GM21737 (cell line): Measurements from ENCODE around the gene BTBD9.
A peak's percentile ranks its signal among the peaks of the same experiment; 100 is the strongest.
"Not testable (repeated sequence)": the region's sequence is repeated elsewhere in the genome, so short reads cannot be mapped to it uniquely, and the experiment has no call there.

Experiments used
- ATAC-seq: cut with Tn5 transposase; IDR thresholded peaks from one replicate; pipeline ENCODE4 v1.9.1; 2021; ENCODE audit warnings: mild to moderate bottlenecking, moderate library complexity; ENCODE audit not compliant: unreplicated experiment

The BTBD9 gene

DNA sequence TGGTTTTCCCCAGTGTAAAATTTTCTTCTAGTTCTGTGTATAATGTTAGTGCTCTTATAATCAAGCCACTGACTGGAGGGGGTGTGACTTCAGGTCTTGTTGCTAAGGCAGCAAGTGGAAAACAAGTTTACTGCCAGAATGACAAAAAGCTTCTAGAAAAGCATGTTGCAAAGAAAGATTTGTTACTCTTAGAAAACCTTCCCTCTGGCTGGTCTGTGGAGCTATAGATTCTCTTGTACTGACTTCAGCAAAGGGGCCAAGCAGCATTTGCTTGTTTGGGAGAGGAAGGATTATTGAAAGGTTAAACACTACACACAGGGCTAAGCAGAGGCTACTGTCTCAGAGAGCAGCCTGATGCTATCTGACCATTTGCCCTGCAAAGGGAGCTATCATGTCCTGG, 288.8 kb downstream of the BTBD9 start:
- no peak for ATAC-seq

DNA sequence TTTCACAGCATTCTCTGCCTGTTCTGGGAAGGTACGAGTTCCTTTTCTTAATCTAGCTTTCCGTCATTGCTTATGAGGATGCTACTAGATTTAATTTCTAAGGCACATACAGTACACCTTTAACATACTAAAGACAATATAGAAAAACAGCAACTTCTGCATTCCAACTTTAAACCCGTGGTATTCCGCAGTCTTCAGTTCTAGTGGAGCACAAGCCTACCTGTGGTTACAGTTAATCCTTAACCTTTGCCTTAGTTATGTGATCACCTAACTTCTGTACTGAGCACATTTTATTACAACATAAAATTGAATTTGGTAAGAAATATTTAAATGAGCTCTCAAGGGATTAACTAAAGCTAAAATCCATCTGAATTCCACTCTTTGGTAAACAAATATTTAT, 289.5 kb downstream of the BTBD9 start:
- ATAC-seq, result no peak

DNA sequence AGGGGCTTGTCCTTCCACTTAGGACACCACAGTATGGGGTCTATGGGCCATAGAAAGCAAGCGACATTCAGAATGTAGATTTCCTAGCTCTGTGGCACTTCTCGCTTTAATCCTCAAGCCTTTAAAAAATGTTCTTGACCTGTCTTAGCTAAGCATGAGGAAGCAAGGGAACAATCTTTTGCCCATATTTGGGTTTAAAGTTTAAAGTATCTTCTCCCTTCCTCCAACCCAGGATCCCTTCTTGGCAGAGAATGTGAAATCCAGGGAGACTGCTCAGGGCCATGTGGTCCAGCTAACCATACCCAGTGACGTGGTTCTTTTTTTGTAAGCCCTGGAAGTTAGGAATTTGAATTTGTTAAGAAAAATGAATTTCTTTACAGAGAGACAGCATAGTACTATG, 289.9 kb downstream of the BTBD9 start:
- ATAC-seq, result no peak

DNA sequence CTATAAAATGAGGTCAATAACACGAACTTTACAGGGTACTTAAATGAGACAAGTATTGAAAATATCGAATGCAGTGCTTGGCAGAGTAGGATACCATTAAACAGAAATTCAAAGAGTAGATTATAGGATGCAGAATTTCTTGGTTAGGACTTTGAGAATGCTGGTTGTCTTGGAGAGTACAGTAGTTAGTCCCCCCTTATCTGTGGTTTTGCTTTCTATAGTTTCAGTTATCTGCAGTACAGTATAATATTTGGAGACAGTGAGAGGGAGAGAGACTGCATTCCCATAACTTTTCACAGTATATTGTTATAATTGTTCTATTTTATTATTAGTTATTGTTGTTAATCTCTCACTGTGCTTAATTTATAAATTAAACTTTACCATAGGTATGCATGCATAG, 290.5 kb downstream of the BTBD9 start:
- no peak for ATAC-seq

DNA sequence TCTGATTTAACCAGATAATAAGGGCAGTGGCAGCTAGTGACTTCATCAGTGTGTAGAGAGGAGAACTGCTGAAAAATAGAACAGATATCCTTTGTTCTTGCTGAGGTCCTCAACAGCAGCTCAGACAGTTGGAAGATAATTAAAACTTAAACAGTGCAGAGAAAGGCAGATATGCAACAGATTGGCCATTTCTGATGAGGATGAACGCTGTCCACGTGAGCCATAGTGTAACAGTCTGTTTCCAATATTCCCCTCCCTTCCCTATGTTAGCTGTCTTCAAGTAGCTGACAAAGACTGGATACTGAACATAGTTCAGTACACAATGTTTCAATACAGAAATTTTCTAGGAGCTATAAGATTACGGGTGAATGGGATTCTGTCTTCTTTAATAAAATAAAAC, 291.4 kb downstream of the BTBD9 start:
- ATAC-seq, result no peak

DNA sequence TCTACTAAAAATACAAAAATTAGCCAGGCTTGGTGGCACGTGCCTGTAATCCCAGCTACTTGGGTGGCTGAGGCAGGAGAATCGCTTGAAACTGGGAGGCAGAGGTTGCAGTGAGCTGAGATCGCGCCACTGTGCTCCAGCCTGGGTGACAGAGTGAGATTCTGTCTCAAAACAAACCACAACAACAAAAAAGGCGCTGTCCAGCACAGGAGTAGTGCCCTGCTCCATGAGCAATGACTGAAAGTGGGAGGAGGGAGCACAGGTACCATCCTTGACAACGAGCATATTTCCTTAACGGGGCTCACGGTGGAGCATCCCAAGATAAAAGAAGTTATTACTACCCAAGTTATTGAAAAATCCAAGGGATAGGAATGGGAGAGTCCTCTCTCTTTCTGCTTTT, 291.9 kb downstream of the BTBD9 start:
- not testable (repeated sequence) for ATAC-seq

DNA sequence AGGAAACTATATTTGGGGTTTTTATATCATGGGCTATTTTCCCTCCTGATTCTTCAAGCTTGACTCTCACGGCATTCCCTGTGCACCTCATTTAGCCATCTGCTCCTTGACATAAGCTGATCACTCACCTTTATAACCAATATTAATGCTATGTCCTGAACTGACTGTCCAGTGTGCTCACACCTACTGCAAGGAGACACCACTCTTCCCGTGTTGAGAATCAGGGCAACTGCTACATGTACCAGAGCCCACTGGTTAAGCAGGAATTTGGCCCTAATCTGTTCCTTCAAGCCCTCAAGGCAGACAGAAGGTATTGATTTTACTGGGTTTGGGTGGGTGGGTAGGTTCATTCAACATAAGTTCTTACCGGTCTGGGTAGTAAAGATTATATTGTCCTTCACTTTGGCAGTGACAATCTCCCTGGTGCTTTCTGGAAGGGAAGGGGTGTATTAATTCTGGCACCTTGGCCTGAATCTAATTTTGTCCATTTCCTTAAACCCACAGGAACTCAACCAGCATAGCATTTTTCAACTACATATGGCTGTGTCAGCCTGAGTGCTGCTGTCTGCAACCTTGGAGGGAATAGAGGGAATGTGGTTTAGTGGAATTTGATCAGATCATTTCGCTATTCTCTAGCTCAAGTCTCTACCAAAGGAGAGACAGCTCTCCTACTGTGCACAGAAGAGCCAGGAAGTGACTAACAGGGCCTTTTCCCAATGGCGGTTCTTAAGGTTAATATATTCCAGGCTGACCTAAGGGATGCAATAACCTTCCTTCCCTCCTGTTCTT, 293.2 kb downstream of the BTBD9 start:
- ATAC-seq, result no peak

DNA sequence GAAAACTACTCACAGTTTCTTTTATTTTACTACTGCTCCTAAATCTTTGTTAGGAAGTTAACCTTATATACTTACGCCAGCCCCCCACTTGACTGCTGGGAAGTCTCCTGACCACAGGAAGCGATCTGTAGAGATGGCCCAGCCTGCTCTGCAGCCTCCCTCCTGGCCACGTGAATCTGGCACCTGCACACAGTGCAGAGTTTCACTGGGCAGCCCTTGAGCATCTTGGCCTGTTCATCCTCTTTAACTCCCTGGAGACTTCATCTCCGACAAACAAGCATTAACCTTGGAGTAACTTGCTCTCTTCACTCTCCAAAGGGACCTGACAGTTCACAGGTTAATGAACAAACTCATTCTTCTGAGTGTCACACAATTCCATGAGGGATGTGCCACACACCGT, 294.1 kb downstream of the BTBD9 start:
- no peak for ATAC-seq

DNA sequence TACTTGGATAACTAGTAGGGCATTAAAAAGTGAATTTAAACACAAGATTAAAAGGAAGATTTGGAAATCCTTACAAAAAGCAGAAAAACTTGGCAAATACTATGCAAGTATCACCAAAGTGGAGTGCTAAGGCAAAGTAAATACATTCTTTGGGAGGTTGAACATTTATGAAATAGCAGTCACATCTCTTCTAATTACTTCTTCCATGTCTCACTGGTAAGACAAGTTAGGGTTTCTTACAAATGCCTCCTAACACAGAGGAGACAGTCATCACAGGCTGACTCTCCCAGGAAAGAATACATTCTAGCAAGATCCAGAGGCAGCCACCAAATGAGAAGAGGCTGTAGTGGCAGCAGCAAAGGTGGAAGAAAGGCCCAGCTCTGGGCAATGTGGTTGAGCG, 298.2 kb downstream of the BTBD9 start:
- no peak for ATAC-seq

DNA sequence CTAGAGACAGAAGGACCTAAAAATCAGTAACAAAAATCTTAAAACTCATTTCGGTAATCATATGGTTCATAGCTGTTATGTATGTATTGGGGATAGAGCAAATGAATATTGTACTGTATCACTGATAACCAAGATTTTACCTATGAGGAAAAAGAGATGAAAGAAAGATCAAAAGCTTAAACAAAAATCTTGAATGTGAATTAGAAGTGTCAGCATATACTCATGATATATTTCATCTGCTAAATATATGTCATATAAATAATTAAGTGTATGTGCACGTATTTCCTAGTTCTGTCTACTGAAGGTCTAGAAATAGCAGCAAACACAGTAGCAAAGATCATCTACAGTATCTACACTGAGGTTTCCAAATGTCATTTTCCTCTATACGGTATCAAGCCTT, 299.8 kb downstream of the BTBD9 start:
- ATAC-seq, result no peak

DNA sequence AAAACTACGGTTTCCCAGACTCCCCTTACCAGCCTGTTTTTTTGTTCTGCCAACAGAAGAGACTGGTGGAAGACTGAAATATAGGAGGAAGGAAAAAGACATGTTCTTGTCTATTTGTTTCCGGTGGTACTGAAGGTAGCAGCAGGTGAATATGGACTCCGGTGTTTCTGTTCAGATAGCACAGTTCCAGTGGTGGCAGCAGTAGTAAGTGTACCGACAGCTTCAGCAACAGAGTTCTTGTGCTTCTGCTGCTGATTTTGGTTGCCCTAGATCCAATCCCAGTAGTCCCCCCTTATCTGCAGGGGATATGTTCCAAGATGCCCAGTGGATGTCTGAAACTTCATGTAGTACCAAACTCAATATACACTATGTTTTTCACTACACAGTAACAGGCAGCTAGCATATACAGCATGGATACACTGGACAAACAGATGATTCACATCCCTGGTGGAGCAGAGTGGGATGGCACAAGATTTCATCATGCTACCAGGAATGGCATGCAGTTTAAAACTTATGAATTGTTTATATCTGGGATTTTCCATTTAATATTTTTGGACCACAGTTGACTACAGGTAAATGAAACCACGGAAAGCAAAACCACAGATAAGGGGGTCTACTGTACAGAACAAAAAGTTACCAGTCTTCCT, 301.8 kb downstream of the BTBD9 start:
- ATAC-seq, result no peak

DNA sequence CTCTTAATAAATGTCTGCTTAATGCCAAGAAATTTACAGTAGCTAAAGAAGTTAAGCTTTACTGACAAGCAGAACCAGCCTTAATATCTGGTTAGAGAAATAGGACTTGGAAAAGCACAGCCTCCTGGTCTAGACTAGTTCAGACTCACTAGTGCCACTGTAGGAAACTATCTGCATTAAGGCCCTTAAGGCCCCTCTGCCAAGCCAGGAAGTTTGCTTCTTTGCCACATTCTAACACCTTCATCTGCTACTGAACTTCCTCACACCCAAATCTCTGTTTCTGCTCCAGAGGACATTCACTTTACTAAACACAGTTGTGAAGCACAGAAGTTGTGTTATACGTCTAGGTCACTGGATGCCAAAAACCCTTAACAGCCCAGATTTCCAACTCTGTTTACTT, 302.8 kb downstream of the BTBD9 start:
- ATAC-seq, result no peak

DNA sequence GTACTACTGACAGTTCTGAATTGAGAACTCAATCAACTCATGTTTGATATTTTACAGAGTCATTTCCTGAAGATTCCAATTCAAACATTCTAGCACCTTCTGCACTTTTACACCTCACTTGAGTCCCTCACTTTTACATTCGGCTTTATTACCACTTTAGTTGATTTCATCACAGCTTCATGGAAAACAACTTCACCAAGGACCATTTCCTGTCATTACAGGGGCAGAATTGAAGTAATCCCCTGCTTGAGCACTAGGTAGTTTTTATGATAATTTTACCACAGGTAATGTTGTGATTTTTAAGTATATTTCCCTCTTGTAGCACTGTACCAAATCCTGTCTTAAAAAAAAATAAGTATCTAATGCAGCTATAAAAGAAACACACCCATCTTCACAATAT, 312.9 kb downstream of the BTBD9 start:
- no peak for ATAC-seq

DNA sequence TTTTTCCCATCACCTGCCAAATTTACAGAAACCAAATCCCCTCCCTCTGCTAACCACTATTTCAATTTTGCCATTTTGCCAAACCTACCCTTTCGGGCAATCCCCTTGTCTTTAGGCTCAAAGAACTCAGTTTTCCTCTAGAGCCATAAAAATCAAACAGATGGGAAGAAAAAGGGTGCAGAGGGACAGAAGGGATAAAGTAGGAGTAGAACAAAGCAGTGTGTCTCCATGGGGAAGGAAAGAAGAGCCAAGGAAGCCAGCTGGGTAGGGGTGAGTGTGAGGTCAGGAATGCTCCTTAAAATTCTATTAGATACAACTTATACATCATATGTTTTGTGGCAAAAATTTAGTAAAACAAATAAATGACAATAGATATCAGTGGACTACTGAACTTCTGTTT, 316.5 kb downstream of the BTBD9 start:
- ATAC-seq, result no peak

DNA sequence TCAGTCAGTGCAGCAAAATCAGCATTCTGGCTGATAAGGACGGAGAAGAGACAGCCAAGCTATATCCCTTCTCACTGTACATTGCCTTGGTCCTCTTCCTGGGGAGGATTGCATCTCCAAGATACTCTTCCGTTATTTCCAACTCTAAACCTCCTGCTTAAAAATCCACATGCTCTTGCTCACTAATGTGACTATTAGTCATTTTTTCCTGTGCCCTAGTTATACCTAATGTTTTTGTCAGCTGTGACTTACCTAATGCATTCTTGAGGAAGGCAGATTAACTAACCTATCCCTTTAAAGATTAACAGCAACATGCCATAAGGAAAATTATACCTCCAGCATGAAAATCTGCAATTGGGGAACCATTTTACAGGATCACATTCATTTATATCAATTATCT, 317.6 kb downstream of the BTBD9 start:
- no peak for ATAC-seq

DNA sequence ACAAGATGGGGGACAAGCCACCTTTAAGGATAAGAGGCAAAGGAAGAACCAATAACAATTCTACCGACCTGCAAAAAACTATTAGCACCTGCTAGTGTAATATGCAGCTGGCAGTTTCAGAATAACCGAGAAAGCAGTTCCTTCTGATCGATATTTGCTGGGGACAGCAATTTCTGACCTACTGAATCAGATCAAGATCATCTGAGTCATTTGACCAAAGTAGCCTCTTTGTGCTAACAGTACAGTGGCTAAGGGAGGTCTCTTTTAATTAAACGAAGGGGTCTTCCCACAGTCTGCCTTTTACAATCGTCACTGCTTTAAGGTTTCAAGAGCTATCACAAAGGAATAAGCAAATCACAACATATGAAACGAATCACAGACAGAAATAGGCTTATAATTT, 318.9 kb downstream of the BTBD9 start:
- ATAC-seq, result no peak

DNA sequence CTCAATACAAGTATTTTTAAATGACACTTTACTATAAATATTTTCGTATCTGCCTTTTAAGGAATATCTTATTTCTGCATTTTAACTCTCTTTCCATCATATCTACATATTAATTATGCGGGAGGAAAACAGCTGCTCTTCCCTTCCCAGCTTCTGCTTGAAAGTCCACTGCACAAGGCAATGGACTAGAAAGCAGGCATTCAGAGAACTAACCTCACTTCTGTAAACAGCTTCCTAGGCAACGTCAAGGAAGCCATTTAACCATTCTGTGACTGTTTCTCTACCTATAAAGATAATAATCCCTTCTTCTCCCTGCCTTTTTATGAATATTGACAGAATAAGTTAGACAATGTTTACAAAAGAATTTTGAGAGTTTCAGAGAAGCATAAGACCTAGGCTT, 319.4 kb downstream of the BTBD9 start:
- no peak for ATAC-seq

DNA sequence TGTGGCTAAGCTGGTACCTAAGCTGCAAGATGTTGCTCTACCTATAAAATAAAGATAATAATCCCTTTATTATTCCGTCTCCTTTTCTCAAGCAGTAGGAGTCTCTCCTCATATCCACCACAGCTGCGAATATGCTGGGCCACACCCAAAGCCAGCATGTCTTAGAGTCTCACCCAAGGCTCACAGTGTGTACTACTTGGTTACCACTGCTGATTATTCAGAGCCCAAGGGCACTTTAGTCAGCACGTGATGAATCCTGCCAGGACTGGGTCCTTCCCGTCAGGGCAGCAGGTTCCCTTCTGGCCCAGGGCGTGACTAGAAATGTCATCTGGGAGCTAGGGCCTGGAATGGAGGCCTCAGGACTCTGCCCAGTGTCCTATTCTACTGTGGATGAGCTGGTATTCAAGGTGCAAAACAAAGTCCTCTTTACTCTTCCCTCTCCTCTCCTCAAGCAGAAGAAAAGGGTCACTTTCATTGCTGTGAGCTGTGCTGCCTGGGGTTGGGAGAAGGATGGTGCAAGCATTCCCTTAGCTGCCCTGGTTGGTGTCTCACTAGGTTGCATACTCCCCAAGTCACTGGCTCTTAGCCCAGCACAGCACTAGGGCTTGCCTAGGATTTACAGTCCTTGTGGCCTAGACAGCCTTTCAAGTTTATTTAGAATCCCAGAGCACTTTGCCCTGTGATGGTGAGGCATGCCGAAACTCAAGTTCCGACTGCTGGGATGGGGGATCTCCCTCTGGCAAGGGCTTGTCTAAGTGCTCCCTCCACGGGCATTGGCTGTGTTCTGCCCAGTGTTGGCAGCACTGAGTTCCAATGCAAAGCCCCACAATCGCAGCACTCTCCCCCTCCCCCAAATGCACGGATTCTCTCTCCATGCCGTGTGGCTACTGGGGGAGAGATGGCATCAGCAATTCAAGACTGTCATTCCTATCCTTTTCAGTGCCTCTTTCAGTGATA, 320.2 kb downstream of the BTBD9 start:
- no peak for ATAC-seq

DNA sequence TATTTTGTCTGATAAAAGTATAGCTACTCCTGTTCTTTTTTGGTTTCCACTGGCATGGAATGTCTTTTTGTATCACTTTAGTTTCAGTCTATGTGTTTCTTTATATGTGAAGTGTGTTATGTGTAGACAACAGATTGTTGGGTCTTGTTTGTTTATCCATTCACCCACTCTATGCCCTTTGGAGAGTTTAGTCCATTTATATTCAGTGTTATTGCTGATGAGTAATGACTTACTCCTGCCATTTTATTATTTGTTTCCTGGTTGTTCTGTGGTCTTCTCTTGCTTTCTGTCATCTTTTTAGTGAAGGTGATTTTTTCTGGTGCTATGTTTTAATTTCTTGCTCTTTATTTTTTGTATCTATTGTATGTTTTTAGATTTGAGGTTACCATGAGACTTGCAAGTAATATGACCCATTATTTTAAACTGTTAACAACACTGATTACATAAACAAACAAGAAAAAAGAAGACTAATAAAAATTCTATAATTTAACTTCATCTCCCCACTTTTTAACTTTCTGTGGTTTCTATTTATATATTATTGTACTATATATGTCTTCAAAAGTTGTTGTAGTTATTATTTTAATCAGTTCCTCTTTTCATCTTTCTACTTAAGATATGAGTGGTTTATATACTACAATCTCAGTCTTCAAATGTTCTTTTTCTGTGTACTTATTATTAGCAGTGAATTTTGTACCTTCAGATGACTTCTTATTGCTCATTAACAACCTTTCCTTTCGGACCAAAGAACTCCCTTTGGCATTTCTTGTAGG, 323.4 kb downstream of the BTBD9 start:
- peak; percentile 51 for ATAC-seq

DNA sequence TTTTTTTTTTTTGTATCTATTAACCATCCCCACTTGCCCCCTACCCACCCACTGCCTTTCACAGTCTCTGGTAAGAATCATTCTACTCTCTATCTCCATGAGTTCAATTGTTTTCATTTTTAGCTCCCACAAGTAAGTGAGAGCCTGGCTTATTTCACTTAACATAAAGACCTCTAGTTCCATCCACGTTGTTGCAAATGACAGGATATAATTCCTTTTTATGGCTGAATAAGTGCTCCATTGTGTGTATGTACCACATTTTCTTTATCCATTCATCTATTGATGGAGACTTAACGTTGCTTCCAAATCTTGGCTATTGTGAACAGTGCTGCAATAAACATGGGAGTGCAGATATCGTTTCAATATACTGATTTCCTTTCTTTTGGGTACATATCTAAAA, 328.5 kb downstream of the BTBD9 start:
- ATAC-seq, result no peak

DNA sequence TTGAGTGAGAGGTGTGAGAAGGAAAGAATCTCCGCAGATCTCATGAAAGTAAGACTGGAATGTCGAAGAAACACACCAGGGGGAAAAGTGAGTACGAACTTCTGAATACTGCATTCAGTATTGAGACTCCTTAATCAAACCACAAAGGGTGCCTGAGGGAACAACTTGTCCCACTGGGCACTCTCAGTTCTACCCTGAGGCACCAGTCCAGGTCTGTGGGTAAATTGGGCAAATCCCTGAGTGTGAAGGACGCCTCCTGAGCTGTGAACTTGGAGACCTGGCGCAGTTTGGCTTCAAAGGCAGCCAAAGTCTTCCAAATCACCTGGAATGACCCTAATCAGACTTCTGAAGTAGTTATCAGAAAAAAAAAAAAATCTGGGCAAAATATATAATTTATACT, 329.7 kb downstream of the BTBD9 start:
- no peak for ATAC-seq
